HepG2 (cell line): ENCODE measurements around the gene SGIP1. TPM values are rescaled to one million over a fixed set of nuclear protein-coding genes. Genes with fewer than 3 reads are reported as not detected.

Experiments
- AGO1 ChIP-seq: fragments of 200-400 bp; formaldehyde crosslinking; IDR thresholded peaks from 2 replicates; pipeline ENCODE4 v1.6.1; 2017; ENCODE audit warnings: mild to moderate bottlenecking, low read depth, low read length, moderate library complexity; ENCODE audit not compliant: poor library complexity, severe bottlenecking
- CAMTA2 ChIP-seq: sonication (generic); formaldehyde crosslinking; IDR thresholded peaks from 2 replicates; pipeline ENCODE4 v1.4.0; 2020; ENCODE audit warnings: mild to moderate bottlenecking, missing genetic modification reagents, borderline replicate concordance
- FOXO1 ChIP-seq: sonication (generic); formaldehyde crosslinking; IDR thresholded peaks from 2 replicates; pipeline ENCODE4 v1.4.0; 2020; ENCODE audit warnings: missing genetic modification reagents
- FOXP4 ChIP-seq: sonication (generic); formaldehyde crosslinking; IDR thresholded peaks from 2 replicates; pipeline ENCODE4 v1.4.0; 2020; ENCODE audit warnings: missing genetic modification reagents
- GFI1 ChIP-seq: sonication (generic); formaldehyde crosslinking; IDR thresholded peaks from 2 replicates; pipeline ENCODE4 v1.5.0; 2020; ENCODE audit warnings: missing genetic modification reagents, mild to moderate bottlenecking, borderline replicate concordance
- GZF1 ChIP-seq: sonication (generic); formaldehyde crosslinking; IDR thresholded peaks from 2 replicates; pipeline ENCODE4 v1.5.1; 2020; ENCODE audit warnings: mild to moderate bottlenecking, missing genetic modification reagents
- HNF1A ChIP-seq, 2 experiments: sonication (generic) in 1 of 2; formaldehyde crosslinking in 1 of 2; IDR thresholded peaks; 2 replicates each; pipeline versions ENCODE4 v1.4.0 to v1.6.1; 2016 to 2020; ENCODE audit warnings: borderline replicate concordance in 1 of 2, low read depth in 1 of 2, mild to moderate bottlenecking in 1 of 2, missing genetic modification reagents in 1 of 2
- HNRNPL ChIP-seq: fragments of 200-400 bp; formaldehyde crosslinking; IDR thresholded peaks from 2 replicates; pipeline ENCODE4 v1.6.1; 2017; ENCODE audit warnings: mild to moderate bottlenecking, low read depth, low read length
- POLR2A ChIP-seq, 2 experiments: IDR thresholded peaks; 2 replicates each; pipeline ENCODE4 v1.6.1; 2011; ENCODE audit warnings: low read depth in 2 of 2, low read length in 2 of 2, mild to moderate bottlenecking in 1 of 2, moderate library complexity in 1 of 2; ENCODE audit not compliant: insufficient read depth in 1 of 2
- REPIN1 ChIP-seq: sonication (generic); formaldehyde crosslinking; IDR thresholded peaks from 2 replicates; pipeline ENCODE4 v1.8.0; 2022; ENCODE audit warnings: missing genetic modification reagents, low read depth, mild to moderate bottlenecking, borderline replicate concordance
- ZBTB25 ChIP-seq: IDR thresholded peaks from 2 replicates; pipeline ENCODE4 v1.6.1; 2018; ENCODE audit warnings: missing genetic modification reagents
- ZBTB26 ChIP-seq: IDR thresholded peaks from 2 replicates; pipeline ENCODE4 v1.6.1; 2016; ENCODE audit warnings: missing compliant biosample characterization, missing genetic modification reagents, borderline replicate concordance
- ZC3H4 ChIP-seq: sonication (generic); formaldehyde crosslinking; IDR thresholded peaks from 2 replicates; pipeline ENCODE4 v1.4.0; 2020; ENCODE audit warnings: missing genetic modification reagents, borderline replicate concordance
- ZNF251 ChIP-seq: sonication (generic); formaldehyde crosslinking; IDR thresholded peaks from 2 replicates; pipeline ENCODE4 v1.9.0; 2021; ENCODE audit warnings: mild to moderate bottlenecking, missing genetic modification reagents
- ZNF280B ChIP-seq: sonication (generic); formaldehyde crosslinking; IDR thresholded peaks from 2 replicates; pipeline ENCODE4 v1.5.0; 2020; ENCODE audit warnings: missing genetic modification reagents, mild to moderate bottlenecking, borderline replicate concordance
- polyA plus RNA-seq, 8 experiments: library from polyadenylated mRNA; depleted of rRNA in 3 of 8; stranded (reverse) in 7 of 8; unstranded in 1 of 8; fragments of >200 nt; fragmentation: Illumina TruSeq in 4 of 8; extraction: Trizol in 4 of 8; gene quantifications; 2 replicates each; pipeline versions ENCODE4 v1.2.1 to v1.2.3, GENCODE V29; 2011 to 2016; ENCODE audit warnings: low read depth in 4 of 8, missing spikeins in 1 of 8, mixed read lengths in 1 of 8; ENCODE audit not compliant: insufficient read depth in 1 of 8
- total RNA-seq, 5 experiments: library from RNA; depleted of rRNA; stranded (reverse); fragments of >200 nt; fragmentation: Illumina TruSeq; extraction: Trizol; gene quantifications; 2 replicates each; pipeline ENCODE4 v1.2.3, GENCODE V29; 2016; ENCODE audit warnings: low read depth in 1 of 5

Gene SGIP1
- total and polyA plus RNA-seq, 2 of the 13 experiments (the other 11 are each of a cell fraction or from before 2014, with no cell fraction given), result not detected

GRCh38 chr1:66542811-66543767 lies 9.1 kb downstream of the SGIP1 start (continued):
- TF ChIP-seq AGO1 (no peak), HNF1A (IDR thresholded peaks at IDR 0.05; ENCODE audit: low read depth) (peak; percentile 68; the same call in 1 of the 2 replicates), HNF1A (CRISPR knock-in tag; IDR thresholded peaks at IDR 0.05; ENCODE audit: borderline replicate concordance) (peak; percentile 43; the same call in 1 of the 2 replicates), ZNF280B (no peak), FOXO1 (CRISPR knock-in tag) (peak; percentile 71; the same call in 1 of the 2 replicates), ZC3H4 (CRISPR knock-in tag) (no peak), CAMTA2 (no peak), REPIN1 (CRISPR knock-in tag) (peak; percentile 50; the same call in 1 of the 2 replicates), FOXP4 (CRISPR knock-in tag) (peak; percentile 81), HNRNPL (no peak), GFI1 (CRISPR knock-in tag) (peak; percentile 59; the same call in 1 of the 2 replicates), ZBTB26 (CRISPR knock-in tag) (0 out of 2 replicates have a peak, but pooled peaks have one; percentile 43), GZF1 (CRISPR knock-in tag) (no peak), ZNF251 (no peak), POLR2A (IDR thresholded peaks at IDR 0.05; ENCODE audit: insufficient read depth in 1 of 2, low read depth in 2 of 2, low read length in 2 of 2) (no peak), ZBTB25 (0 out of 2 replicates have a peak, but pooled peaks have one; percentile 63)
